H1 (cell line): ENCODE data around the gene FBN3. TPM values are rescaled to one million over a fixed set of nuclear protein-coding genes. Genes with fewer than 3 reads are reported as not detected.

Experiments
- CTCF ChIA-PET: fragments of 300-600 bp; sonication (Branson Sonifier 250); formaldehyde crosslinking; loops from one replicate; lab custom pipeline; 2021; ENCODE audit not compliant: partially characterized antibody; lab: Charles Lee
- POLR2A ChIA-PET: fragments of 300-600 bp; sonication (Branson Sonifier 250); formaldehyde crosslinking; loops from one replicate; lab custom pipeline; 2021; ENCODE audit warnings: inconsistent platforms; ENCODE audit not compliant: partially characterized antibody; lab: Charles Lee
- DNase-seq, 2 experiments: peaks; one replicate each; pipeline versions ENCODE4 v3.0.0 to v3.0.0-alpha.2; 2010 to 2022; ENCODE audit warnings: low spot score in 2 of 2, low read depth in 1 of 2, mixed read lengths in 1 of 2
- FAIRE-seq: peaks from 2 replicates; lab custom pipeline; 2011; peaks lifted over from hg19 to GRCh38; lab: Jason Lieb, UNC
- H2AFZ ChIP-seq: 2 replicates; pipeline ENCODE4 v1.8.1; 2012; ENCODE audit warnings: low read length, inconsistent platforms
- H2AK5ac ChIP-seq: 2 replicates; pipeline ENCODE4 v1.6.1; 2013; ENCODE audit warnings: low read depth, low read length
- H2BK120ac ChIP-seq: replicated peaks from 2 replicates; pipeline ENCODE3; 2013; ENCODE audit warnings: low read depth, low read length, inconsistent platforms
- H2BK12ac ChIP-seq: 2 replicates; pipeline ENCODE4 v1.6.1; 2013; ENCODE audit warnings: low read depth, low read length
- H2BK15ac ChIP-seq: 2 replicates; pipeline ENCODE4 v1.6.1; 2013; ENCODE audit warnings: low read length
- H2BK20ac ChIP-seq: 2 replicates; pipeline ENCODE4 v1.6.1; 2013; ENCODE audit warnings: low read length
- H2BK5ac ChIP-seq: 2 replicates; pipeline ENCODE4 v1.6.1; 2013; ENCODE audit warnings: low read depth, low read length
- H3K14ac ChIP-seq: 2 replicates; pipeline ENCODE4 v1.6.1; 2013; ENCODE audit warnings: inconsistent platforms; ENCODE audit not compliant: insufficient read length
- H3K18ac ChIP-seq: 2 replicates; pipeline ENCODE4 v1.6.1; 2013; ENCODE audit warnings: low read length; ENCODE audit errors: extremely low read depth
- H3K23ac ChIP-seq: 2 replicates; pipeline ENCODE4 v1.6.1; 2013; ENCODE audit warnings: inconsistent platforms; ENCODE audit not compliant: insufficient read length
- H3K23me2 ChIP-seq: 2 replicates; pipeline ENCODE4 v1.6.1; 2013; ENCODE audit warnings: low read depth, low read length
- H3K27ac ChIP-seq: 2 replicates; pipeline ENCODE4 v1.6.1; 2011; ENCODE audit warnings: low read depth, low read length, inconsistent platforms
- H3K27me3 ChIP-seq, 4 experiments: replicated peaks in 1 of 4; 1 replicate in 1 of 4; 2 replicates in 3 of 4; pipeline versions ENCODE4 v1.6.1 to v1.8.1; 2011 to 2013; ENCODE audit warnings: low read length in 3 of 4, mild to moderate bottlenecking in 3 of 4, inconsistent platforms in 2 of 4, mixed read lengths in 2 of 4, moderate library complexity in 1 of 4; ENCODE audit not compliant: control insufficient read depth in 3 of 4, insufficient read depth in 3 of 4; ENCODE audit errors: extremely low read depth in 1 of 4
- H3K36me3 ChIP-seq, 4 experiments: 2 replicates each; pipeline versions ENCODE4 v1.6.1 to v1.8.1; 2011 to 2013; ENCODE audit warnings: mild to moderate bottlenecking in 4 of 4, low read length in 3 of 4, moderate library complexity in 2 of 4, control low read depth in 1 of 4, inconsistent platforms in 1 of 4; ENCODE audit not compliant: insufficient read depth in 4 of 4, control insufficient read depth in 2 of 4
- H3K4ac ChIP-seq: replicated peaks from 2 replicates; pipeline ENCODE3; 2013; ENCODE audit warnings: low read length, low read depth, mixed read lengths, inconsistent platforms; ENCODE audit not compliant: insufficient read length
- H3K4me1 ChIP-seq, 4 experiments: replicated peaks in 1 of 4; 1 replicate in 1 of 4; 2 replicates in 3 of 4; pipeline versions ENCODE4 v1.6.1 to v1.8.1; 2011 to 2013; ENCODE audit warnings: low read length in 3 of 4, inconsistent platforms in 2 of 4, mixed read lengths in 1 of 4; ENCODE audit not compliant: insufficient read depth in 4 of 4, control insufficient read depth in 3 of 4
- H3K4me2 ChIP-seq, 2 experiments: 2 replicates each; pipeline versions ENCODE4 v1.6.1 to v1.8.1; 2011 to 2013; ENCODE audit warnings: low read depth in 2 of 2, low read length in 2 of 2, control low read depth in 1 of 2, inconsistent platforms in 1 of 2, mild to moderate bottlenecking in 1 of 2; ENCODE audit not compliant: insufficient read depth in 1 of 2
- H3K4me3 ChIP-seq, 4 experiments: fragments of 200-600, 300-600 bp in 1 of 4; sonication (generic), shearing (Covaris generic), sonication (Bioruptor Twin) in 1 of 4; 2 replicates each; pipeline versions ENCODE4 v1.5.1 to v1.8.1; 2011 to 2016; ENCODE audit warnings: low read length in 4 of 4, low read depth in 3 of 4, control low read depth in 2 of 4, inconsistent platforms in 2 of 4, mild to moderate bottlenecking in 2 of 4, mixed read lengths in 1 of 4, moderate library complexity in 1 of 4; ENCODE audit not compliant: insufficient read depth in 2 of 4; ENCODE audit errors: extremely low read depth in 1 of 4
- H3K56ac ChIP-seq: replicated peaks from 2 replicates; pipeline ENCODE3; 2013; ENCODE audit warnings: low read depth, mild to moderate bottlenecking, mixed read lengths, low read length, inconsistent platforms; ENCODE audit not compliant: insufficient read length
- H3K79me1 ChIP-seq: 2 replicates; pipeline ENCODE4 v1.6.1; 2013; ENCODE audit warnings: low read depth, low read length, control low read depth
- H3K79me2 ChIP-seq, 2 experiments: 2 replicates each; pipeline versions ENCODE4 v1.6.1 to v1.8.1; 2012 to 2013; ENCODE audit warnings: low read length in 2 of 2, mild to moderate bottlenecking in 2 of 2, inconsistent platforms in 1 of 2; ENCODE audit not compliant: insufficient read depth in 2 of 2, control insufficient read depth in 1 of 2
- H3K9ac ChIP-seq, 4 experiments: replicated peaks in 1 of 4; 1 replicate in 1 of 4; 2 replicates in 3 of 4; pipeline versions ENCODE4 v1.6.1 to v1.8.1; 2011 to 2013; ENCODE audit warnings: low read depth in 3 of 4, low read length in 3 of 4, control low read depth in 2 of 4, mild to moderate bottlenecking in 2 of 4, moderate library complexity in 2 of 4, inconsistent platforms in 1 of 4; ENCODE audit errors: extremely low read depth in 1 of 4
- H3K9me3 ChIP-seq, 2 experiments: 2 replicates each; pipeline versions ENCODE4 v1.6.1 to v1.8.1; 2012 to 2013; ENCODE audit warnings: mild to moderate bottlenecking in 2 of 2, moderate library complexity in 2 of 2, control low read depth in 1 of 2, inconsistent platforms in 1 of 2, low read depth in 1 of 2, low read length in 1 of 2, mixed read lengths in 1 of 2; ENCODE audit not compliant: insufficient read depth in 2 of 2
- H4K20me1 ChIP-seq, 2 experiments: replicated peaks in 1 of 2; 2 replicates each; pipeline versions ENCODE3 to v1.8.1; 2011 to 2013; ENCODE audit warnings: inconsistent platforms in 2 of 2, low read length in 2 of 2, mild to moderate bottlenecking in 1 of 2; ENCODE audit not compliant: insufficient read depth in 2 of 2, control insufficient read depth in 1 of 2
- H4K5ac ChIP-seq: 2 replicates; pipeline ENCODE4 v1.6.1; 2013; ENCODE audit warnings: low read length, low read depth, mixed read lengths, inconsistent platforms; ENCODE audit not compliant: insufficient read length
- H4K8ac ChIP-seq: 2 replicates; pipeline ENCODE4 v1.8.0; 2013; ENCODE audit warnings: mild to moderate bottlenecking, moderate library complexity, low read length, inconsistent platforms; ENCODE audit not compliant: insufficient read depth; ENCODE audit errors: extremely low read depth
- H4K91ac ChIP-seq: replicated peaks from 2 replicates; pipeline ENCODE3; 2013; ENCODE audit warnings: low read length, mixed read lengths, inconsistent platforms; ENCODE audit not compliant: insufficient read length
- CREB1 ChIP-seq: IDR thresholded peaks from 2 replicates; pipeline ENCODE4 v1.6.1; 2012; ENCODE audit warnings: inconsistent platforms
- CTCF ChIP-seq, 3 experiments: IDR thresholded peaks; 1 replicate in 2 of 3; 2 replicates in 1 of 3; pipeline versions ENCODE4 v1.5.1 to v1.6.1; 2011; ENCODE audit warnings: low read length in 3 of 3, mild to moderate bottlenecking in 3 of 3, inconsistent platforms in 2 of 3, low read depth in 1 of 3, moderate library complexity in 1 of 3; ENCODE audit not compliant: insufficient read depth in 1 of 3; ENCODE audit errors: control extremely low read depth in 1 of 3
- E2F6 ChIP-seq: IDR thresholded peaks from 2 replicates; pipeline ENCODE4 v1.6.1; 2012; ENCODE audit warnings: inconsistent platforms
- MAX ChIP-seq: IDR thresholded peaks from 2 replicates; pipeline ENCODE4 v1.6.1; 2012; ENCODE audit warnings: inconsistent platforms
- NRF1 ChIP-seq: IDR thresholded peaks from 2 replicates; pipeline ENCODE4 v1.6.1; 2011; ENCODE audit warnings: mild to moderate bottlenecking, low read depth, low read length, improper control_type of control experiment
- RAD21 ChIP-seq, 2 experiments: IDR thresholded peaks in 1 of 2; conservative IDR thresholded peaks in 1 of 2; 2 replicates each; pipeline ENCODE4 v1.6.1; 2011; ENCODE audit warnings: low read depth in 2 of 2, low read length in 2 of 2, improper control_type of control experiment in 1 of 2, inconsistent platforms in 1 of 2, mild to moderate bottlenecking in 1 of 2, moderate library complexity in 1 of 2
- TEAD4 ChIP-seq: IDR thresholded peaks from 2 replicates; pipeline ENCODE4 v1.6.1; 2012; ENCODE audit warnings: low read depth, low read length, inconsistent platforms, mixed read lengths
- WGBS, 2 experiments: shearing (Covaris generic) in 1 of 2; methylation state at CpG; one replicate each; pipeline versions ENCODE4 v1.1.6 to v1.1.7; 2013 to 2015; ENCODE audit warnings: low lambda C conversion rate in 2 of 2, mixed read lengths in 2 of 2, inconsistent platforms in 1 of 2, low coverage in 1 of 2, missing lambda C conversion rate in 1 of 2; ENCODE audit not compliant: insufficient replicate concordance in 2 of 2, insufficient coverage in 1 of 2, insufficient read length in 1 of 2; ENCODE audit errors: extremely low coverage in 1 of 2, missing lambda C conversion rate in 1 of 2; 5-methylcytosine and 5-hydroxymethylcytosine counted together
- polyA plus RNA-seq, 7 experiments: library from polyadenylated mRNA; depleted of rRNA in 3 of 7; stranded (reverse) in 5 of 7; unstranded in 2 of 7; fragments of >200 nt in 5 of 7; fragments of 200-250 nt in 2 of 7; gene quantifications; 1 replicate in 5 of 7; 2 replicates in 1 of 7; 4 replicates in 1 of 7; pipeline versions ENCODE4 v1.2.1 to v1.2.3, GENCODE V29; 2011 to 2013; ENCODE audit warnings: missing spikeins in 2 of 7, mixed read lengths in 2 of 7
- total RNA-seq: library from RNA; stranded (reverse); fragmentation: NEBNext Ultra II Directional; extraction: Animal tissue kit (Norgen Biotek cat#: 25700); gene quantifications from 2 replicates; pipeline ENCODE4 v1.2.1, GENCODE V29; 2021

Gene FBN3
- total and polyA plus RNA-seq, 2 of the 8 experiments (the other 6 are each of a cell fraction or from before 2014, with no cell fraction given) = 37.1 to 38.7 TPM

GRCh38 chr19:8028951-8029491 lies 120.4 kb downstream of the FBN3 start:
- Histone ChIP-seq H2AFZ (no peak overlapping the region), H3K9ac (no peak overlapping the region; a peak in 1 of 7 replicates), H3K14ac (no peak overlapping the region), H2BK120ac (no peak overlapping the region), H3K79me2 (no peaks in the 10 kb centered on the region), H3K9me3 (no peaks in the 10 kb centered on the region), H2BK12ac (no peak overlapping the region), H3K79me1 (no peaks in the 10 kb centered on the region), H3K4me2 (peak overlapping the region in 1 of 2 experiments; percentile 46; a peak in 1 of 4 replicates), H4K91ac (no peak overlapping the region), H4K5ac (no peak overlapping the region), H3K18ac (peak overlapping the region; percentile 60; the same call in 1 of the 2 replicates), H3K23ac (no peak overlapping the region), H3K56ac (no peak overlapping the region), H3K4ac (no peak overlapping the region), H3K4me3 (no peak overlapping the region), H3K27ac (no peak overlapping the region), H2BK5ac (no peak overlapping the region; the same call in 1 of the 2 replicates), H2BK15ac (no peak overlapping the region), H3K27me3 (no peaks in the 10 kb centered on the region), H3K4me1 (peaks cover 4 to 17% (median 9%) of the 10 kb centered on the region in 4 experiments), H4K8ac (0 out of 2 replicates have a peak overlapping the region, but pooled peaks have one; percentile 4), H2AK5ac (0 out of 2 replicates have a peak overlapping the region, but pooled peaks have one; percentile 40), H4K20me1 (no peaks in the 10 kb centered on the region), H2BK20ac (no peak overlapping the region), H3K23me2 (no peaks in the 10 kb centered on the region), H3K36me3 (no peaks in the 10 kb centered on the region)
- no peak for FAIRE-seq
- WGBS, 2 experiments = 56% methylated on average over 10 of the region's 12 CpGs; no CpG with 5 or more reads in 1 of the 2 experiments
- ChIA-PET CTCF (interaction anchor here (0.8 to 3.9 kb wide), 13 partner anchors 8 to 75 kb away, joined by 3 to 18 read pairs (median 5); no protein-coding TSS in a partner anchor), POLR2A (interaction anchor here (0.5 to 2.7 kb wide), 11 partner anchors 8 to 361 kb away, joined by 3 to 8 read pairs (median 4); partner anchors contain the start of genes ELAVL1, RAB11B and TIMM44)
- DNase-seq = peak in 1 of 2 experiments; percentile 65
- TF ChIP-seq TEAD4 (peak; percentile 62; the same call in 1 of the 2 replicates), E2F6 (peak; percentile 33; the same call in 1 of the 2 replicates), NRF1 (no peak), CTCF (IDR thresholded peaks at IDR 0.05; ENCODE audit: control extremely low read depth in 1 of 3, insufficient read depth in 1 of 3, low read depth in 1 of 3, low read length in 3 of 3) (peak; percentile 5 to 28 (median 9); a peak in 3 of 4 replicates), MAX (0 out of 2 replicates have a peak, but pooled peaks have one; percentile 16), CREB1 (no peak), RAD21 (IDR thresholded peaks at IDR 0.05 in 1 of 2, conservative IDR thresholded peaks at IDR 0.05 in 1 of 2; ENCODE audit: low read depth in 2 of 2, low read length in 2 of 2) (peak in 1 of 2 experiments; percentile 37; a peak in 2 of 4 replicates)
